Calu3 (cell line): ENCODE results near the gene DNAJB1. TPM values are rescaled to one million over a fixed set of nuclear protein-coding genes. Genes with fewer than 3 reads are reported as not detected.
A peak's percentile ranks its signal among the peaks of the same experiment; 100 is the strongest.

ENCODE experiments used
- BruUV-seq: library from RNA; stranded (reverse); fragments of 400-500 nt; replicated peaks from 2 replicates; lab custom pipeline; 2021; lab: Mats Ljungman, UMichigan
- CTCF ChIA-PET: fragments of 300-600 bp; sonication (Branson Sonifier 250); formaldehyde crosslinking; loops from one replicate; lab custom pipeline; 2022; ENCODE audit warnings: antibody characterized with exemption; lab: Charles Lee
- DNase-seq: peaks from one replicate; pipeline ENCODE4 v3.0.0; 2022
- H3K27ac Mint-ChIP-seq: one replicate; pipeline ENCODE4 v1.8.0; 2022; ENCODE audit warnings: mixed read lengths; ENCODE audit not compliant: unreplicated experiment
- H3K27me3 Mint-ChIP-seq: one replicate; pipeline ENCODE4 v1.8.0; 2022; ENCODE audit warnings: mixed read lengths; ENCODE audit not compliant: unreplicated experiment
- H3K36me3 Mint-ChIP-seq: one replicate; pipeline ENCODE4 v1.8.0; 2022; ENCODE audit warnings: mild to moderate bottlenecking, moderate library complexity, mixed read lengths; ENCODE audit not compliant: insufficient read depth, unreplicated experiment
- H3K4me1 Mint-ChIP-seq: one replicate; pipeline ENCODE4 v1.8.0; 2022; ENCODE audit warnings: mild to moderate bottlenecking, low read depth, mixed read lengths; ENCODE audit not compliant: unreplicated experiment
- H3K4me3 Mint-ChIP-seq: one replicate; pipeline ENCODE4 v1.8.0; 2022; ENCODE audit warnings: mild to moderate bottlenecking, low read depth, moderate library complexity, mixed read lengths; ENCODE audit not compliant: unreplicated experiment
- H3K9me3 Mint-ChIP-seq: one replicate; pipeline ENCODE4 v1.8.0; 2022; ENCODE audit warnings: low read depth, mixed read lengths; ENCODE audit not compliant: unreplicated experiment
- CTCF ChIP-seq: fragments of 200-600 bp; IDR thresholded peaks from one replicate; pipeline ENCODE4 v1.8.0; 2022; ENCODE audit warnings: antibody characterized with exemption; ENCODE audit not compliant: unreplicated experiment
- intact Hi-C: fragments of 100-400 bp; cut with micrococcal nuclease; formaldehyde crosslinking; loops from one replicate; pipeline ENCODE4 v1.10.0; 2022; ENCODE audit not compliant: unreplicated experiment
- total RNA-seq: library from RNA; stranded (reverse); gene quantifications from 2 replicates; pipeline ENCODE4 v1.2.3, GENCODE V29; 2022

Gene DNAJB1
- total RNA-seq, 1 experiment from 2014 or later = 159 TPM

GRCh38 chr19:14503285-14503684 is 14.9 kb downstream of the DNAJB1 start:
- no peak for DNase-seq
- Mint-ChIP-seq H3K27me3 (no peaks in the 10 kb centered on the region), H3K4me3 (no peak overlapping the region), H3K9me3 (no peaks in the 10 kb centered on the region), H3K27ac (no peak overlapping the region), H3K36me3 (peaks cover 24% of the 10 kb centered on the region), H3K4me1 (peaks cover 42% of the 10 kb centered on the region)
- BruUV-seq = no TSS peak
- CTCF ChIA-PET = no interaction called here
- TF ChIP-seq CTCF = no peak
- intact Hi-C loops = no loop called here

- no peak overlapping the region for H3K27ac Mint-ChIP-seq
- no peak for TF ChIP-seq CTCF
- no peak overlapping the region for H3K4me3 Mint-ChIP-seq
- H3K4me1 Mint-ChIP-seq = peaks cover 44% of the 10 kb centered on the region
- H3K9me3 Mint-ChIP-seq = no peaks in the 10 kb centered on the region
- BruUV-seq = no TSS peak
- peaks cover 20% of the 10 kb centered on the region for H3K36me3 Mint-ChIP-seq
- DNase-seq = no peak
- CTCF ChIA-PET = interaction anchor here (0.9 kb wide), 1 partner anchor 8 kb away, joined by 4 read pairs; no protein-coding TSS in a partner anchor
- intact Hi-C loops = no loop called here
- H3K27me3 Mint-ChIP-seq = no peaks in the 10 kb centered on the region
These were observed 15.7 kb downstream of the DNAJB1 start for GRCh38 chr19:14502334-14503092.

GRCh38 chr19:14497228-14497921 is 20.8 kb downstream of the DNAJB1 start:
- intact Hi-C loops = no loop called here
- Mint-ChIP-seq H3K9me3 (no peaks in the 10 kb centered on the region), H3K27me3 (no peaks in the 10 kb centered on the region), H3K36me3 (peaks cover 43% of the 10 kb centered on the region), H3K27ac (peak overlapping the region; percentile 89), H3K4me1 (peaks cover 21% of the 10 kb centered on the region), H3K4me3 (peak overlapping the region; percentile 51)
- no TSS peak for BruUV-seq
- CTCF ChIA-PET = interaction anchor here (0.6 to 2.3 kb wide), 2 partner anchors 8 to 559 kb away, joined by 5 to 12 read pairs; no protein-coding TSS in a partner anchor
- peak; percentile 64 for DNase-seq
- no peak for TF ChIP-seq CTCF

- H3K4me3 Mint-ChIP-seq = peak overlapping the region; percentile 73
- no peaks in the 10 kb centered on the region for H3K9me3 Mint-ChIP-seq
- H3K27me3 Mint-ChIP-seq = no peaks in the 10 kb centered on the region
- CTCF ChIA-PET = interaction anchor here (1.0 to 2.3 kb wide), 2 partner anchors 9 to 13 kb away, joined by 3 to 12 read pairs; no protein-coding TSS in a partner anchor
- intact Hi-C loops = no loop called here
- TSS peak; percentile 81 for BruUV-seq
- DNase-seq = no peak
- peaks cover 19% of the 10 kb centered on the region for H3K4me1 Mint-ChIP-seq
- H3K36me3 Mint-ChIP-seq = peaks cover 46% of the 10 kb centered on the region
- H3K27ac Mint-ChIP-seq = peak overlapping the region; percentile 89
- TF ChIP-seq CTCF = no peak
These were observed 21.4 kb downstream of the DNAJB1 start for GRCh38 chr19:14496834-14497227.
